ENCODE measurements around the gene GBE1. TPM values are rescaled to one million over a fixed set of nuclear protein-coding genes. Genes with fewer than 3 reads are reported as not detected.
A peak's percentile ranks its signal among the peaks of the same experiment; 100 is the strongest.

GBE1 gene
- total and polyA plus RNA-seq, 9 of the 15 experiments (the other 6 are each of a cell fraction or from before 2014, with no cell fraction given): 7.9 to 25.6 (median 13.1) TPM

DNA sequence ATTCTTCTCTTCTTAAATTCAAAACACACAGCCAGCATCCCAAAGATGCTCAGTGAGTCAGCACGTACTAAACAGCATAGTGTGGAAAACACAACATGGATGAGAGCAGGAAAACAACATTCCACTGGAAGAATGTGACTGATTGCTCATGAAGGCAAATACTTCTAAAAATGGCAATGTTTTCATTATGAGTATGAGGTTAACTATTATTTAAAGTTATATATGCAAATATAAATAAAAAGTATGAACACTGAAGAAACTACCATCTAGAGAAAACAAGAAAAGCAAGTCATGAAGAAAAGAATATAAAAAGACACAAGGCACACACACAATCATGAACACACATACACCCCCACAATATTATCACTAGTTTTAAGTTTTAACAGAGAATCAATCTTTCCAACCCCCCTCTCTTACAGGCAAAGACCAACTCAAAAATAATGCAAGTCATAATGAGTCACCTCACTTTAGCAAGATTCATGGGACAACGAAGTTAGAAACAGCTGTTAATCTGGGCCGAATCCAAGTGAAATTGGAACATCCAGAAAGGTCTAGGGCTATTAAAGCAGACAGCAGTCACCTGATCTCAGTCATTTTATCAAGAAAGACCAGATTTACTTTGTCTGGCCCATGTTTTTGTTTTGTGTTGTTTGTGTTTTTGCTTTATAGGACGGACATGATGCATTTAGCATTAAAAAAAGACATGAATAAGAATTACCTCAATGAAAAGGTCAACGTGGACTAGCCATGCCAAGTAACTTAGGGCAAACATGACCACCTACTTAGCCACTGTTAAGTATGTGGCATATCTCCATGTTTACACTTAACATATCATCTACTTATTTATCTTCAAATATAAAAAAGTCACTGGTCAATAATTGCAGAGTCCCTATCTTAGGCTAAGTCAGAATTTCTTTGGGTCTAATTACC, 18.1 kb downstream of the GBE1 start (continued):
- TF ChIP-seq ZNF609 (CRISPR knock-in tag; IDR thresholded peaks at IDR 0.05; ENCODE audit: borderline replicate concordance) (no peak), CREM (IDR thresholded peaks at IDR 0.05; ENCODE audit: low read depth) (no peak), KLF16 (IDR thresholded peaks at IDR 0.05) (no peak), ZNF717 (CRISPR knock-in tag; IDR thresholded peaks at IDR 0.05) (no peak), GATAD2B (IDR thresholded peaks at IDR 0.05; ENCODE audit: borderline replicate concordance) (no peak), CEBPZ (IDR thresholded peaks at IDR 0.05; ENCODE audit: borderline replicate concordance, low read depth, low read length) (no peak), HIVEP1 (CRISPR knock-in tag; IDR thresholded peaks at IDR 0.05) (no peak), GTF2F1 (IDR thresholded peaks at IDR 0.05; ENCODE audit: low read depth, low read length) (no peak), ZNF766 (CRISPR knock-in tag; conservative IDR thresholded peaks at IDR 0.05) (no peak), SMARCC2 (IDR thresholded peaks at IDR 0.05; ENCODE audit: low read depth) (peak; percentile 73), NRF1 (conservative IDR thresholded peaks at IDR 0.05 in 1 of 2, IDR thresholded peaks at IDR 0.05 in 1 of 2) (no peak), SRSF1 (IDR thresholded peaks at IDR 0.05; ENCODE audit: low read depth, low read length) (no peak), PHF8 (IDR thresholded peaks at IDR 0.05; ENCODE audit: borderline replicate concordance, low read length) (no peak), ZNF311 (CRISPR knock-in tag; IDR thresholded peaks at IDR 0.05) (no peak), NFE2L1 (tag; IDR thresholded peaks at IDR 0.05; ENCODE audit: borderline replicate concordance, low read depth) (peak; percentile 85), SMARCA5 (IDR thresholded peaks at IDR 0.05) (no peak), SIRT6 (IDR thresholded peaks at IDR 0.05; ENCODE audit: low read depth, low read length) (no peak)
- TF ChIP-seq, protein P1, sequence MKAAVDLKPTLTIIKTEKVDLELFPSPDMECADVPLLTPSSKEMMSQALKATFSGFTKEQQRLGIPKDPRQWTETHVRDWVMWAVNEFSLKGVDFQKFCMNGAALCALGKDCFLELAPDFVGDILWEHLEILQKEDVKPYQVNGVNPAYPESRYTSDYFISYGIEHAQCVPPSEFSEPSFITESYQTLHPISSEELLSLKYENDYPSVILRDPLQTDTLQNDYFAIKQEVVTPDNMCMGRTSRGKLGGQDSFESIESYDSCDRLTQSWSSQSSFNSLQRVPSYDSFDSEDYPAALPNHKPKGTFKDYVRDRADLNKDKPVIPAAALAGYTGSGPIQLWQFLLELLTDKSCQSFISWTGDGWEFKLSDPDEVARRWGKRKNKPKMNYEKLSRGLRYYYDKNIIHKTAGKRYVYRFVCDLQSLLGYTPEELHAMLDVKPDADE (conservative IDR thresholded peaks at IDR 0.05; ENCODE audit: control insufficient read depth, low read depth, low read length): no peak
